ENCODE results near the gene MOSPD3. TPM values are rescaled to one million over a fixed set of nuclear protein-coding genes. Genes with fewer than 3 reads are reported as not detected.
A peak's percentile ranks its signal among the peaks of the same experiment; 100 is the strongest.

MOSPD3 gene
- total and polyA plus RNA-seq, 2 of the 13 experiments (the other 11 are each of a cell fraction or from before 2014, with no cell fraction given), result 7.6 to 8.8 TPM

DNA sequence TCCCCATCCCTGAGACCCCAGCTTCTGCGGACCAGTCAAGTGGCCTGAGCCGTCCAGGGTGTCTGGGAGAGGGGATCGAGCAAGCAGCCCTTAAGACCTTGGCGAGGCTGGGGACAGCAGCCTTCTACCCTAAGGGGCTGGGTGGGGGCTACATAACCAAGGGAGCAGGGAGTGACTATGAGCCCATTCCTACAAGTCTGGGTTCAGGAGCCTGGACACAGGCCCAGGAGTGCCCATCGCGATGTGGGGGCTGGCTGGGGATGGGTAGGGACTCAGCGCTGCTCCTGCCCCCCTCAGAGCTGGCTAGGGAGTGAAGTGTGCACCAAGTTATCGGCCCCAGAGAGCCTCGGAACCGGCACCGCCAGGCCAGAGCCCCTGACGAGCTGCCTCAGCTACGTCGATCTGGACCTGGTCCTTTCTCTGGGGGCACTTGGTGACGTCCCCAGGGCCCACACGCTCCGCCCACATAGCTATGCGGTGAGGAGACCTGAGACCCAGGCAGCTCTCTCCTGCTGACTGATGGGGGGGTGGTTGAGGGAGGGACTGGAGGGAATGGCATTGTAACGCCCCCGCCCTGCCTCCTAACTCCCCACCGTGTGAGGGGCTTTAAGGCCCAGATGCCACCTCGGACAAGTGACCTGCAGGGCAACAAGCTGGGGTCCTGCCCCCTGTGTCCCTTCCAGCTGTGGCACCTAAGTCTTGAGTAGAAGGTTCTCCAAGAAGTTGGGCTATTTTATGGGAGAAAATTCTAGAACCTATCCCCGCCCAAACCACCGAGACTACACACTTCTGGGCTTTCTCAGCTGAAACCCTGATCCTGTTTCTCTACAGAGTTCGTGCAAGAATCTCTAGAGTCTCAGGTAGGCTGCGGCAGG, 41.1 kb upstream of the MOSPD3 start (continued):
- TF ChIP-seq, protein P1, sequence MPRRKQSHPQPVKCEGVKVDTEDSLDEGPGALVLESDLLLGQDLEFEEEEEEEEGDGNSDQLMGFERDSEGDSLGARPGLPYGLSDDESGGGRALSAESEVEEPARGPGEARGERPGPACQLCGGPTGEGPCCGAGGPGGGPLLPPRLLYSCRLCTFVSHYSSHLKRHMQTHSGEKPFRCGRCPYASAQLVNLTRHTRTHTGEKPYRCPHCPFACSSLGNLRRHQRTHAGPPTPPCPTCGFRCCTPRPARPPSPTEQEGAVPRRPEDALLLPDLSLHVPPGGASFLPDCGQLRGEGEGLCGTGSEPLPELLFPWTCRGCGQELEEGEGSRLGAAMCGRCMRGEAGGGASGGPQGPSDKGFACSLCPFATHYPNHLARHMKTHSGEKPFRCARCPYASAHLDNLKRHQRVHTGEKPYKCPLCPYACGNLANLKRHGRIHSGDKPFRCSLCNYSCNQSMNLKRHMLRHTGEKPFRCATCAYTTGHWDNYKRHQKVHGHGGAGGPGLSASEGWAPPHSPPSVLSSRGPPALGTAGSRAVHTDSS (CRISPR knock-in tag; conservative IDR thresholded peaks at IDR 0.05), result no peak
- TF ChIP-seq, protein P2, sequence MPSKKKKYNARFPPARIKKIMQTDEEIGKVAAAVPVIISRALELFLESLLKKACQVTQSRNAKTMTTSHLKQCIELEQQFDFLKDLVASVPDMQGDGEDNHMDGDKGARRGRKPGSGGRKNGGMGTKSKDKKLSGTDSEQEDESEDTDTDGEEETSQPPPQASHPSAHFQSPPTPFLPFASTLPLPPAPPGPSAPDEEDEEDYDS (CRISPR knock-in tag; IDR thresholded peaks at IDR 0.05), result no peak
- TF ChIP-seq ZNF10 (CRISPR knock-in tag; IDR thresholded peaks at IDR 0.05; ENCODE audit: borderline replicate concordance, low read depth) (no peak), SIN3B (IDR thresholded peaks at IDR 0.05; ENCODE audit: low read length) (peak; percentile 37; the same call in 1 of the 2 replicates), ZNF83 (CRISPR knock-in tag; IDR thresholded peaks at IDR 0.05; ENCODE audit: borderline replicate concordance) (no peak), PITX1 (CRISPR knock-in tag; IDR thresholded peaks at IDR 0.05) (peak; percentile 20; the same call in 1 of the 2 replicates), RORA (CRISPR knock-in tag; IDR thresholded peaks at IDR 0.05) (no peak), ELF3 (CRISPR knock-in tag; IDR thresholded peaks at IDR 0.05) (no peak), NFIC (IDR thresholded peaks at IDR 0.05; ENCODE audit: low read length) (no peak), TP53 (CRISPR knock-in tag; conservative IDR thresholded peaks at IDR 0.05) (no peak), EP300 (IDR thresholded peaks at IDR 0.05; ENCODE audit: low read depth in 2 of 2, low read length in 2 of 2) (0 out of 4 replicates have a peak, but pooled peaks of 1 of the 2 experiments have one; percentile 8), EP300 (CRISPR knock-in tag; IDR thresholded peaks at IDR 0.05; ENCODE audit: borderline replicate concordance) (no peak), ZNF713 (CRISPR knock-in tag; IDR thresholded peaks at IDR 0.05) (no peak), MIER2 (CRISPR knock-in tag; IDR thresholded peaks at IDR 0.05) (no peak), ZNF354B (CRISPR knock-in tag; IDR thresholded peaks at IDR 0.05) (no peak; the same call in 1 of the 2 replicates)
